SK-N-SH (cell line): Measurements from ENCODE around the gene NAA10. TPM values are rescaled to one million over a fixed set of nuclear protein-coding genes. Genes with fewer than 3 reads are reported as not detected.

Experiments
- CTCF ChIA-PET: fragments of 300-600, 350-600 bp; formaldehyde crosslinking; extraction: SDS; loops from one replicate; lab custom pipeline; 2021; lab: Yijun Ruan, JAX
- POLR2A ChIA-PET: fragments of 350-600 bp; sonication (Branson Sonifier 250); formaldehyde crosslinking; extraction: SDS; loops from one replicate; lab custom pipeline; 2020; ENCODE audit warnings: antibody characterized with exemption, inconsistent platforms; lab: Yijun Ruan, JAX
- DNase-seq: peaks from one replicate; pipeline ENCODE4 v3.0.0; 2012
- H2AFZ ChIP-seq: fragments of 200-600 bp; sonication (generic); 2 replicates; pipeline ENCODE4 v1.8.1; 2016; ENCODE audit warnings: antibody characterized with exemption, mild to moderate bottlenecking, low read depth
- H3F3A ChIP-seq: fragments of 200-600 bp; sonication (generic); replicated peaks from 2 replicates; pipeline ENCODE3; 2016; ENCODE audit warnings: antibody characterized with exemption, mild to moderate bottlenecking; ENCODE audit not compliant: insufficient read depth
- H3K27ac ChIP-seq, 2 experiments: fragments of 200-500 bp in 1 of 2; fragments of 200-600 bp in 1 of 2; sonication (Bioruptor generic) in 1 of 2; sonication (generic), shearing (Covaris generic) in 1 of 2; 2 replicates each; pipeline versions ENCODE4 v1.5.1 to v1.6.1; 2014 to 2016; ENCODE audit warnings: low read depth in 2 of 2, inconsistent platforms in 1 of 2, low read length in 1 of 2, mild to moderate bottlenecking in 1 of 2, mixed read lengths in 1 of 2
- H3K27me3 ChIP-seq: fragments of 200-600 bp; sonication (generic), shearing (Covaris generic); 2 replicates; pipeline ENCODE4 v1.6.1; 2016; ENCODE audit warnings: mixed run types; ENCODE audit not compliant: insufficient read depth
- H3K36me3 ChIP-seq, 2 experiments: fragments of 200-500 bp in 1 of 2; fragments of 200-600 bp in 1 of 2; sonication (Bioruptor generic) in 1 of 2; sonication (generic) in 1 of 2; replicated peaks in 1 of 2; 2 replicates each; pipeline versions ENCODE3 to v1.5.1; 2014 to 2016; ENCODE audit warnings: low read length in 1 of 2, mild to moderate bottlenecking in 1 of 2; ENCODE audit not compliant: insufficient read depth in 2 of 2, control insufficient read depth in 1 of 2
- H3K4me1 ChIP-seq, 2 experiments: fragments of 200-500 bp in 1 of 2; fragments of 200-600 bp in 1 of 2; sonication (Bioruptor generic) in 1 of 2; sonication (generic), shearing (Covaris generic) in 1 of 2; 2 replicates each; pipeline versions ENCODE4 v1.5.1 to v1.6.1; 2014 to 2016; ENCODE audit warnings: low read depth in 1 of 2, low read length in 1 of 2, mixed run types in 1 of 2; ENCODE audit not compliant: insufficient read depth in 2 of 2, control insufficient read depth in 1 of 2
- H3K4me2 ChIP-seq: fragments of 200-600 bp; sonication (generic), shearing (Covaris generic); 2 replicates; pipeline ENCODE4 v1.6.1; 2017; ENCODE audit warnings: mixed run types
- H3K4me3 ChIP-seq, 2 experiments: fragments of 200-500 bp in 1 of 2; fragments of 200-600 bp in 1 of 2; sonication (Bioruptor generic) in 1 of 2; sonication (generic), shearing (Covaris generic) in 1 of 2; 2 replicates each; pipeline versions ENCODE4 v1.5.1 to v1.8.1; 2014 to 2016; ENCODE audit warnings: low read depth in 2 of 2, inconsistent platforms in 1 of 2, low read length in 1 of 2, mild to moderate bottlenecking in 1 of 2, mixed read lengths in 1 of 2, moderate library complexity in 1 of 2
- H3K79me2 ChIP-seq: fragments of 200-600 bp; sonication (generic); 2 replicates; pipeline ENCODE4 v1.8.1; 2017; ENCODE audit warnings: mild to moderate bottlenecking; ENCODE audit not compliant: insufficient read depth
- H3K9ac ChIP-seq: fragments of 200-600 bp; sonication (generic); 2 replicates; pipeline ENCODE4 v1.6.1; 2017; ENCODE audit warnings: mixed run types
- H3K9me2 ChIP-seq: fragments of 200-600 bp; sonication (generic); 2 replicates; pipeline ENCODE4 v1.6.1; 2017; ENCODE audit warnings: mixed run types
- H3K9me3 ChIP-seq: fragments of 200-600 bp; sonication (generic); 2 replicates; pipeline ENCODE4 v1.6.1; 2017; ENCODE audit warnings: mixed run types, mild to moderate bottlenecking, moderate library complexity
- H4K20me1 ChIP-seq: fragments of 200-600 bp; sonication (generic); 2 replicates; pipeline ENCODE4 v1.6.1; 2017; ENCODE audit warnings: mild to moderate bottlenecking, mixed run types; ENCODE audit not compliant: insufficient read depth
- CHD2 ChIP-seq: fragments of 150-350 bp; IDR thresholded peaks from 2 replicates; pipeline ENCODE4 v1.6.1; 2018; ENCODE audit warnings: low read length; ENCODE audit not compliant: partially characterized antibody
- ELF1 ChIP-seq: IDR thresholded peaks from 2 replicates; pipeline ENCODE4 v1.4.0; 2012
- FOSL2 ChIP-seq: IDR thresholded peaks from 2 replicates; pipeline ENCODE4 v1.4.0; 2012; ENCODE audit warnings: low read depth, mild to moderate bottlenecking, moderate library complexity, borderline replicate concordance
- FOXJ3 ChIP-seq: sonication (generic); formaldehyde crosslinking; IDR thresholded peaks from 2 replicates; pipeline ENCODE4 v1.5.1; 2020; ENCODE audit warnings: mild to moderate bottlenecking, missing genetic modification reagents
- FOXM1 ChIP-seq: IDR thresholded peaks from 2 replicates; pipeline ENCODE4 v1.4.0; 2012; ENCODE audit warnings: low read depth, mild to moderate bottlenecking
- GABPA ChIP-seq: IDR thresholded peaks from 2 replicates; pipeline ENCODE4 v1.4.0; 2012; ENCODE audit warnings: low read depth, mild to moderate bottlenecking
- GATA2 ChIP-seq: sonication (generic); formaldehyde crosslinking; IDR thresholded peaks from 2 replicates; pipeline ENCODE4 v1.5.0; 2020; ENCODE audit warnings: mild to moderate bottlenecking, missing genetic modification reagents
- JUND ChIP-seq: IDR thresholded peaks from 2 replicates; pipeline ENCODE4 v1.4.0; 2012
- MXI1 ChIP-seq: IDR thresholded peaks from 2 replicates; pipeline ENCODE4 v1.6.1; 2012; ENCODE audit warnings: mild to moderate bottlenecking, low read depth, low read length, improper control_type of control experiment
- NFIC ChIP-seq: IDR thresholded peaks from 2 replicates; pipeline ENCODE4 v1.4.0; 2012; ENCODE audit warnings: borderline replicate concordance
- NRF1 ChIP-seq: IDR thresholded peaks from 2 replicates; pipeline ENCODE4 v1.6.1; 2012; ENCODE audit warnings: low read depth, mild to moderate bottlenecking, low read length
- SIN3A ChIP-seq: IDR thresholded peaks from 2 replicates; pipeline ENCODE4 v1.6.1; 2012; ENCODE audit warnings: low read depth, mild to moderate bottlenecking, low read length, moderate library complexity, borderline replicate concordance
- SMC3 ChIP-seq: IDR thresholded peaks from 2 replicates; pipeline ENCODE4 v1.6.1; 2012; ENCODE audit warnings: low read depth, low read length, improper control_type of control experiment
- TAF1 ChIP-seq: IDR thresholded peaks from 2 replicates; pipeline ENCODE4 v1.6.1; 2012; ENCODE audit warnings: low read depth, mild to moderate bottlenecking, low read length, moderate library complexity, borderline replicate concordance
- TCF12 ChIP-seq: IDR thresholded peaks from 2 replicates; pipeline ENCODE4 v1.4.0; 2012
- TEAD4 ChIP-seq: IDR thresholded peaks from 2 replicates; pipeline ENCODE4 v1.4.0; 2012; ENCODE audit warnings: mild to moderate bottlenecking, borderline replicate concordance; ENCODE audit not compliant: insufficient read depth
- YY1 ChIP-seq: IDR thresholded peaks from 2 replicates; pipeline ENCODE4 v1.4.0; 2012; ENCODE audit warnings: low read depth, mild to moderate bottlenecking
- WGBS: methylation state at CpG from one replicate; pipeline ENCODE4 v1.1.6; 2017; ENCODE audit warnings: low lambda C conversion rate; 5-methylcytosine and 5-hydroxymethylcytosine counted together
- polyA plus RNA-seq, 3 experiments: library from polyadenylated mRNA; depleted of rRNA; stranded (reverse); fragments of >200 nt; gene quantifications; 2 replicates each; pipeline ENCODE4 v1.2.3, GENCODE V29; 2012
- TF ChIP-seq, protein P1 (sequence below): fragments of 150-350 bp; IDR thresholded peaks from 2 replicates; pipeline ENCODE4 v1.6.1; 2016; ENCODE audit warnings: mild to moderate bottlenecking, low read depth, low read length
- TF ChIP-seq, protein P2 (sequence below): IDR thresholded peaks from 2 replicates; pipeline ENCODE4 v1.4.0; 2012; ENCODE audit warnings: low read depth, borderline replicate concordance

The NAA10 gene
- polyA plus RNA-seq, 1 of the 3 experiments (the other 2 are of a cell fraction), result 229 TPM

DNA sequence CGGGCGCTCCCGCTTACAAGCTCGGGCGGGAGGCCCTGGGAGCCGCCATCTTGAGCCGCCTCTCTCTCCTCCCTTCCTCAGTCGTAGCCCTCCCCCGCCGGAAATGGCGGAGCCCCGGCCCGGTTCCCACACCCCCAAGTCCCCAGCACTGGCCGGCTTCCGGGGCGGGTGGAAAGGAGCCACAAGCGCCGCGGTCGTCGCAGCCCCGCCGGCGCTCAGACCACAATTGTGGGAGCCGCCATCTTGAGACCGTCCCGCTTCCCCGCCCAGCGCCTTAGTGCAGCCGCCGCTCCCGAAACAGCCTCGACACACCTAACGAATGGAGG is 36.2 kb upstream of the NAA10 start:
- Histone ChIP-seq H3K4me2 (peak overlapping the region; percentile 80), H2AFZ (0 out of 2 replicates have a peak overlapping the region, but pooled peaks have one; percentile 89)
- TF ChIP-seq CHD2, result peak; percentile 38
- no peak for TF ChIP-seq SMC3
- no peak for TF ChIP-seq FOXJ3 (CRISPR knock-in tag)
- TF ChIP-seq, protein P1, sequence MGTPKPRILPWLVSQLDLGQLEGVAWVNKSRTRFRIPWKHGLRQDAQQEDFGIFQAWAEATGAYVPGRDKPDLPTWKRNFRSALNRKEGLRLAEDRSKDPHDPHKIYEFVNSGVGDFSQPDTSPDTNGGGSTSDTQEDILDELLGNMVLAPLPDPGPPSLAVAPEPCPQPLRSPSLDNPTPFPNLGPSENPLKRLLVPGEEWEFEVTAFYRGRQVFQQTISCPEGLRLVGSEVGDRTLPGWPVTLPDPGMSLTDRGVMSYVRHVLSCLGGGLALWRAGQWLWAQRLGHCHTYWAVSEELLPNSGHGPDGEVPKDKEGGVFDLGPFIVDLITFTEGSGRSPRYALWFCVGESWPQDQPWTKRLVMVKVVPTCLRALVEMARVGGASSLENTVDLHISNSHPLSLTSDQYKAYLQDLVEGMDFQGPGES, result no peak
- TF ChIP-seq TCF12, result no peak
- TF ChIP-seq TAF1, result peak; percentile 66; the same call in 1 of the 2 replicates
- TF ChIP-seq, protein P2, sequence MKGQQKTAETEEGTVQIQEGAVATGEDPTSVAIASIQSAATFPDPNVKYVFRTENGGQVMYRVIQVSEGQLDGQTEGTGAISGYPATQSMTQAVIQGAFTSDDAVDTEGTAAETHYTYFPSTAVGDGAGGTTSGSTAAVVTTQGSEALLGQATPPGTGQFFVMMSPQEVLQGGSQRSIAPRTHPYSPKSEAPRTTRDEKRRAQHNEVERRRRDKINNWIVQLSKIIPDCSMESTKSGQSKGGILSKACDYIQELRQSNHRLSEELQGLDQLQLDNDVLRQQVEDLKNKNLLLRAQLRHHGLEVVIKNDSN, result 0 out of 2 replicates have a peak, but pooled peaks have one; percentile 42
- no peak for TF ChIP-seq GATA2
- no peak for TF ChIP-seq MXI1
- peak; percentile 8; the same call in 1 of the 2 replicates for TF ChIP-seq FOXM1
- peak; percentile 64 for TF ChIP-seq ELF1
- TF ChIP-seq YY1, result peak; percentile 65
- TF ChIP-seq TEAD4, result 0 out of 2 replicates have a peak, but pooled peaks have one; percentile 6
- TF ChIP-seq JUND, result no peak
- no peak for TF ChIP-seq NFIC
- no peak for TF ChIP-seq SIN3A
- TF ChIP-seq FOSL2, result no peak
- TF ChIP-seq GABPA, result peak; percentile 89
- TF ChIP-seq NRF1, result no peak
- TF ChIP-seq, all 33 proteins: peak for 8
- H3K9me2 ChIP-seq, result no peaks in the 10 kb centered on the region
- no peaks in the 10 kb centered on the region for H3K27me3 ChIP-seq
- H3K9ac ChIP-seq, result peak overlapping the region; percentile 98
- DNase-seq, result peak; percentile 93
- H3K27ac ChIP-seq, result peak overlapping the region; percentile 99
- peaks cover 65% of the 10 kb centered on the region for H3K79me2 ChIP-seq
- POLR2A ChIA-PET, result interaction anchor here (0.6 to 1.4 kb wide), 6 partner anchors 36 to 205 kb away, joined by 3 to 4 read pairs (median 3); partner anchors contain the start of genes IDH3G, NAA10 and SSR4
- peaks cover 38% of the 10 kb centered on the region for H4K20me1 ChIP-seq
- peak overlapping the region; percentile 90 to 98 for H3K4me3 ChIP-seq
- peaks cover 0 to 4% of the 10 kb centered on the region in 2 experiments for H3K36me3 ChIP-seq
- H3K4me1 ChIP-seq, result peaks cover 16 to 51% of the 10 kb centered on the region in 2 experiments; a peak in 2 of 4 replicates
- CTCF ChIA-PET, result interaction anchor here (1.1 to 11.6 kb wide), 2 partner anchors 22 to 208 kb away, joined by 3 to 179 read pairs; partner anchors contain the start of gene RENBP
- 3% methylated on average over 21 of the region's 34 CpGs for WGBS
- H3K9me3 ChIP-seq, result no peaks in the 10 kb centered on the region
- peaks cover 7% of the 10 kb centered on the region for H3F3A ChIP-seq
